HG03439 (cell line): ENCODE measurements around the gene PUS7L.
"Not testable (repeated sequence)": the region's sequence is repeated elsewhere in the genome, so short reads cannot be mapped to it uniquely, and the experiment has no call there.

ENCODE experiments used
- ATAC-seq: cut with Tn5 transposase; IDR thresholded peaks from one replicate; pipeline ENCODE4 v1.9.1; 2021; ENCODE audit warnings: mild to moderate bottlenecking, moderate library complexity; ENCODE audit not compliant: unreplicated experiment

PUS7L gene

DNA sequence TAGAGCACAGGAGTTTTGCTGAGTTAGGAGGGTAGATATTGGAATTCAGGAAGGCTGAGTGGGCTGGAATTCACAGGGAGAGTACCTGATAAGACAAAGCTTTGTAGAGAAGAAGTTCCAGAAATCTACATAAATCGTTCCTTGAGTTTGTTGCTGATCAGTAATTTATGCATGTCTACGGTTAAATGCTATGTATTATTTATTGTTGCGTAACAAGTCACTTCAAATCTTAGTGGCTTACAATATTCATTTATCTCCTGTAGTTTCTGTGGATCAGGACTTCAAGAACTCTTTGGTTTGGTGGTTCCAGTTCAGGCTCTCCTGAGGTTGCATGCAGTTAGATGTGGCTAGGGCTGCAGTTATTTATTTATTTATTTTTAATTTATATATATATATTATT lies 7.8 kb downstream of the PUS7L start:
- no peak for ATAC-seq

DNA sequence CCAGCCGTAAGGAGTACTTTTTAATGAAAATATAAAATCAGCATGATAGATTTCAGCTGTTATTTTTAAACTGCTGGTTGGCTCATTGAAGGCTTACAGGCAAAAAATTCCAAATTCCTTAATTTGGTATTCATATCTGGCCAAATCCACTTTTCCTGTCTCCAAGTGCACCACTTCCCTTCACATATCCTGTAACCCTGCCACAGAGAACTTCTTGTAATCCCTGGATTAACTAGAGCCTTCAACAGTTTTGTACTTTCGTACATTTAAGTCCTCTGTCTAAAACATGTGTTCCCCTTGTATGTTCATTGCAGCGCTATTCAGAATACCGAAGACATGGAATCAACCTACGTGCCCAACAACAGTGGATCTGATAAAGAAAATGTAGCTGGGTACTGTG lies 9.6 kb downstream of the PUS7L start:
- ATAC-seq, result no peak

DNA sequence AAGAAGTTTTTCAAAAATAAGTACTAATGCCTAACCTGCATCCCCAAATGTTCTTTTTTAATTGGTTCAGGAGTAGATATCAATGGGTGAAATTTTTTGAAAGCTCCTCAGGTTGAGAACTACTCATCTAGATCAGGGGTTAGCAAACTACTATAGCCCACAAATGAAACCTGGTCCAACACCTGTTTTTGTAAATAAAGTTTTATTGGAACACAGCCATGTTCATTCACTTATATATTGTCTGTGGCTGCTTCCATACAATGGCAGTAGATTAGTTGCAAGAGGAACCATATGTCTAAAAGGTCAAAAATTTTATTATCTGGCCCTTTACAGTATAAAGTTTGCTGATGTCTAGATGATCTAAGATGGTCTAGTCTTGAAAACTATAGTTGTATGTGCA lies 13.8 kb downstream of the PUS7L start:
- ATAC-seq, result no peak

DNA sequence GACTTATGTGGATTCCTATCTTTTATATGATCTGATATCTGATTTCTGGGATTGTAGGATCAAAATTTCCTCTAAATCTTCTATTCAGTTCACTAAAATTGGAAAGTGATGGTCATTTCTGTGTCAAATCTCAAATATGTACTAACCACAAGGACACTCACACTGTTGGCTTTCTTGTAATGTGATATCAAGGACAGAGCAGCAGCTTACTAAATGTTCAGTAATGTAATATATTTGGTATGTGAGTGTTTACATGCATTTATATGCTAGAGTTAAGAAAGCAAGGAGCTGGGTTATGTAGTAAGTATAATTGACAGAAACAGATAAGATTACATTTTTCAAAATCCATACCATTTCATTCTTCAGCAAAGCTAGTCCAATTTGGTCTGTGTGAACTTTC lies 16.5 kb downstream of the PUS7L start:
- ATAC-seq, result no peak

DNA sequence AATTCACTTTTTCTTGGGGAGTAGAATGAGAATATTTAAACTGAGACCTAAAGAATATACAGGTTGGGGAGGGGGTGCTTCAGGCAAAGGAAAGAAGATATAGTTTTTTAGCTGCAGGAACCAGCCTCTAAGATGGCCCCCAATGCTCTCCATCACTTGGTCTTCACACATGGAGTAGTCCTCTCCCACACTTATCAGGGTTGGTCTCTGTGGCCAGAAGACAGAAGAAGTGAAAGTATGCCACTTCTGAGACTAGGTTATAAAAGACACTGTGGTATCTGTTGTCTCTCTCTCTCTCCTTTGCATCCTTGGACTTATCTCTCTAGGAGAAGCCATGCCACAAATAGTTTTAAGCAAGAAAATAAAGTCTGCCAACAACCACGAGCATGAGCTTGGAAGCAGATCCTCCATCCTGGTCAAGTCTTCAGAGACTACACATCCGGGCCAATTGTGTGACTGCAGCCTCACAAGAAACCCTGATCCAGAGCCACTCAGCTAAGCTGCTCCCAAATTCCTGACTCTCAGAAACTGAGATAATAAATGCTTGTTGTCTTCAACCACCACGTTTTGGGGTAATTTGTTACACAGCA lies 18.0 kb downstream of the PUS7L start:
- ATAC-seq, result no peak

DNA sequence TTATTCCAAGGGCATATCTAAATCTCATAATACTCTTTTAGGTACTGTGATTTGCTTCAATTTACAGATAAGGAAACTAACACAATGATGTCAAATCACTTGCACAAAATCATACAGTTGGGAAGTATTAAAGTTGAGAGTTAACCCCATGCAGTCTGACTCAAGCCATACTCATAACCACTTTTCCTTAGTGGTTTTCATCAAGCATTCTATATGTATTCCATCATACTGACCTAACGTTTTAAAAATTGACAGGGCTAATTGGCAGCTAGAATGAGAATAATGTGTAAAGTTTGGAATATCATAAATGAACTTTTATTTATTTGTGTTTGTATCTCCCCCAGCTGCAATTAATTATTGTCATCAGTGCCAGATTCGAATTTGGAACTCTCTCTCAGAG lies 20.9 kb downstream of the PUS7L start:
- no peak for ATAC-seq

DNA sequence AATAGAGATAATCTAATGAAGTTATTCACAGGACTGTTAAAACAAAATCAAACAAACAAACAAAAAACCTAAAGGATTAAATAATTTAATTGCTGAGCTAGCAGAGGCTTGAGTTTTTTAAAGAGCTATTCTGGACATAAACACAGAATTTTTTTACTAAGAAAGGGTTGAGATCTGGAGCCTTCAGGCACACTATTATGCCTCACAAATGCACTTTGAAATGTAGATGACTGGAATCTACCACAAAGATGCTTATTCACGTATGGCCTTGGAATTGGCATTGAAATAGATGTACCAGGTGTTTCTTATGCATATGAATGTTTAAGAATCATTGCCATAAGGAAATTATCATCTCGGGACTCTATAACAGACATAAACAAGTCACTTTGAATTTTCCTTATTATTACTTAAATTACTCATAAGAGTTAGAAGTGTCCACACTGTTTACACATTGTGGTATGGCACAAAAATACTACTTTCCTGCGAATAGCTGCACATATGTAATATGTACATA lies 21.6 kb downstream of the PUS7L start:
- no peak for ATAC-seq

DNA sequence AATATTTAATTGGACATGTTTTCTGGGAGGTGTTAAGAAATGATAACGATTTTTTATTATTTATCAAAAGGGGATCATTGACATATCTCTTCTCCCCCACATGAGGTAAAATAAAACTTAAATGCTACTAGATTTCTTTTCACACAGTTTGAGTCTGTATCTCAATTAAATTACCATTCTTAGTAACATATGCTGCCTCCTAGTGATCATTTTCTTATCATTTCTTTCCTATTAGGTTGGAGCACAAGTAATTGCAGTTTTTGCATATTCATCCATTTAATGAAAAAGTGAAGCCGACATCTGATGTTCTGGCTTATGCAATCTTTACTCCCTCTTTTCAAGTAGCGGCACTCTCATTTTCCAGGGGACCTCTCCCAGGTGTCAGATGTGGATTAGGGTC lies 24.9 kb downstream of the PUS7L start:
- no peak for ATAC-seq

DNA sequence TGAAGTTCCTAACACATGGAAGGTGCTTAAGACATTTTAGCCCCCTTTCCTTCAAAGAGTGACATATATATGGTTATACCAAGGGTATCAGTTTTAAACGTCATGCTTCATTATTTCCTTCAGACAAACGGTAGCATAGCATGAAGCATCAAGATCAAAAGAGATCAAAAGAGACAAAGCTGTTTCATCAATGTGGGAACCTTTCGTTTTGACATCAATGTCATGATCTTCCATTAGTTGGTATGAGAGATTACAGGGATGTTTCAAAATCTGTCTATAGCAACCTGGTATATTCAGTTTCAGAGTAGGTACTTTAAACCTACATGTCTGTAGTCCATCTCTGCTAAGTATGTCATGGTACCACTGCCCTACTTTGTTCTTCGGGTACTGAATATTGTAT lies 28.3 kb downstream of the PUS7L start:
- ATAC-seq, result no peak

DNA sequence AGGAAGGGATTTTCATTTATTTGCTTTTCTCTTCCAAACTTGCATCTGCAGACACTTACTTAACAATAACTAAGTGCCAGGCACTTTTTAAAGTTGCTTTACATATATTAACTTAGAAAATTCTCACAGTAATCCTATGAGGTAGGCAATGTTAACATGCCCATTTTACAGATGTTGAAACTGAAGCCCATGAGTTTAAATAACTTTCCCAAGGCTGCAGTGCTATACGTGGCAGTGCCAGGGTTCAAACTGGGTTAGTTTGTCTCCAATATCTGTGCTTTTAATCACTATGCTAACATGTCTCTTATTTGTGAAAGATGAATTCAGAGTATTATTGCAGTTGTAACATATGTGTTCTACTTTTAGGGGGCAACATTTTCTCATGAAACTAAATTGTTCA lies 29.9 kb downstream of the PUS7L start:
- no peak for ATAC-seq

DNA sequence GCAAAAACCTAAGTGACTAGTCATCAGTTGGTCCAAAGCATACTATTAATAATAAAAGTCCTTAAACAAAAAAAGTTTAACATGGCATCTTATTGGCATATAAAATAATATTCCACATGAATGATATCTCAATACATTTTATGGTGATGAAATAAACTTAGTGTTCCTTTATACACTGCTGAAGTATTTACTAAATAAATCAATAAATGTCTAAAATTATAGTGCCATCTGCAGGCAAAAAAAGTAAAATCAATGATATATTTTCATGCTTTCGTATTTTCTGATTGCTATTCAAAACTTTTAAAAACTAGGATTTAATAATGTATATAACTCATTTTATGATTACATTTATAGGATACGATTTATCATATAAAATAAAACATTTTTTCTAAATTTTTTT lies 30.5 kb downstream of the PUS7L start:
- no peak for ATAC-seq

DNA sequence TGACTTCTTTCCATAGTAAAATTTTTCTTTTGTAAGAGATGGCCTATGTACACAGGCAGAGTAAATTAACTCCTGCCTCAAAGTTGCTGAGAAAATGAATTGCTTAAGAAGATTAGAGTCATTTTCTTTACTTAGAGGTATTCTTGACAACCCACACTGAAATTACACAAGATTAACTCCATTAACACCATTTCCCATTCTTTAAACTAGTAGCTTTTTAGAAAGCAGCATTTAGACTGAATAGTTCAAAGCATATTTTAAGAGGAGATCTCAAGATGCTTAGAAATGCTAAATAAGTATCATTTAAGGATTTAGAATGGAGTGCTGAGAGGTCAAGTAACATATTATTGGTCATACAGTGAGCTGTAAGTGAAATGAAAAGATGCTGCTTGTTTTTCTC lies 35.5 kb downstream of the PUS7L start:
- ATAC-seq, result no peak

DNA sequence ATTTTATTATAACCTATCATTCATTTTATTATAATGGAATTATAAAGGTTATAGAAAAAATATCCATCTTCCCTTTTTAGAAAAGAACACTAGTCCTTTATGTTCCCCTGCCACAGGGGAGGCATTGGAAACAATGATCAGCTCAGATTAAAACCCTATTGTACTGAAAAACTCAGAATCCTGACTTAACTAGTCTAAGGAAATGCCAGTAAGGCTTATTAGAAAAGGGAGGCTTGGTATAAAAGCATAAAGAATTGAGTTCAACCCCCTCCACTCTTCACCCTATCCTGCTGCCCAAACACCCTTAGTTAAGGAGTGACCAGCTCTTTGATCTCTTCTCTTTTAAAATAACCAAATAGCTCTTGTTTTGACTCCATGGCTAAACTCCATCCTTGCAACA lies 36.0 kb downstream of the PUS7L start:
- ATAC-seq, result no peak

DNA sequence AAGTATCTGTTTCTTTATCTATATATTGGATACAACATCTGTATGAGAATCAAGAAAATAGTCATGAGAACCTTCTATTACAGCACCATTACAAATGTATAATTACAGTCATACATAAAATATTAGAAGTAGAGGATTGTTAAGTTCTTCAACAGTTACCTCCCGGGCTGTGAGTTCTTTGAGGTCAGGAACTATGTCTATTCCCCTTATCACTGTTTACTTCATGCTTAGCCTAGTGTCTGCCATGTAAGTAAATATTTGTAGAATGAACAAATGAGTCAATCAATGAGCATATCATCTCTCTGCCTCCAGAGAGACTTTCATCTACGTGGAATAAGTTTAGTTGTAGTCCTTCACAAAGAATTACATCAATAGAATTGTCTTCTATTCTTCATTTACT lies 47.2 kb downstream of the PUS7L start:
- ATAC-seq, result no peak

DNA sequence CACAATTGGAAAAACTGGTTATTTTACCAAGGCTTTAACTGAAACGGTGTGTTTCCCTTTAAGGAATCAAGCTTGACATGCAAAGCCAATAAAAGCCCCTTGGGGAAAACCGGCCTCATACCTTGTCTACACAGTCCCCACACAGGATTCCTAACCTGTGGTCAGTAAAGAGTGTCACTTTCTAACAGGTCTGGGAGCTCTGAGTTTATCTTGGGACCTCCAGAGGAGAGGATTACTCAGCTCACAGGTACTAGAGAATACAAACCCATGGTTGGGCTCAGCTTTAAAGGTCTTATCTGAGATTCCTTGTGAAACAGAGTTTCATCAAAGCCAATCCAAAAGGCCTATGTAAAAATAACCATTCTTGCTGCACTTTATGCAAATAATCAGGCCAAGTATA lies 54.8 kb downstream of the PUS7L start:
- ATAC-seq, result not testable (repeated sequence)

DNA sequence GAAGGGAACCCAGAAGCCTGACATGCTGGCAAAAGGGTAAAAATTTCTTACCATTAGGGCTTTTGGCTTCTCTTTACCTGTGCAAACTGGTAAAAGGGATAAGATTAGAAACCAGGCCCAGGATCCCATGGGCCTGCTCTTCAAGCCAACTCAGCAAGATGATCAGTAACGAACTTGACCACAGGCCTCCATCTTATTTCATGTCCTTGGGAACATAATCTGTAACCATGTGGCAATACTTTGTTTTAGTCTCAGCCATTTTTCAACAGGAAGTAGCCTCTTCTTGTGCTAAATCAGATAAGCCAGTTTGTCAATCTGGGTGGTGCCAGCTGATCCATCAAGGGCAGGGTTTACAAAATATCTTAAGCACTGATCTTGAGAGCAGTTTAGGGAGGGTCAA lies 57.4 kb downstream of the PUS7L start:
- not testable (repeated sequence) for ATAC-seq

DNA sequence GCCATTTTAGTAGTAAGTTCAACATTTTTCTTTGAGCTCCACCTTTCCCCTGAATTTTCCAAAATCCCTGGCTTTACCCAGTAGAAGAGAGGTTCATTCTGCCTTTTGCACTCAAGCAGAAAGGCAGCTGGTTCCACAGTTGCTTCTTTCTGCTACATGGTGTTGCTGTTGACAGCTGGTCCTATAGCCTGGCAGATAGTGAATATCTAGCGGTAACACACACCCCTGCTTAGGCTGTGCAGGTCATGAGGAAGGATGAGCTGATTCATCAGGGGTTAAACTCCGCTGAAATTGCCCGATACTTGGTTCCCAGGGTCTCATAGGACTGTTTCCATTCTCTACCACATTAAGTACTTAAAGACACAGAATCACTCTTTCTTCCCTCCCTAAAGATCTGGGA lies 62.4 kb downstream of the PUS7L start:
- no peak for ATAC-seq

DNA sequence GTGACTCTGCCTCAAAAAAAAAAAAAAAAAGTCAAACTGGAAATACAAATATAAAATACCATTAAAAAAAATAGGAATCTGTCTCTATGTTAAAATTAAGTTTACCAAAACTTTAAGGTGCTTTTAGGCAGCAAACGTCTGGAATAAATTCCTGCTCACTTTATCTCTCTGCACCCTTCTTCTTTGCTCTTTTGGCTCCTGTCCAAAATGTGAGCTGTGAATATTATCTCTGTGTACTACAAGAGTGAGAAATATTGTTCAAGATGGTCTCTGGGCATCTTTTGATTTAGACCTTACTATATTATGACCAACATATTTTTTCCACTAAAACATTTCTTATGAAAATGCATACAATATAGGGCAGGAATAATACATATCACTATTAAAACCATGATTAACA lies 63.7 kb downstream of the PUS7L start:
- no peak for ATAC-seq

DNA sequence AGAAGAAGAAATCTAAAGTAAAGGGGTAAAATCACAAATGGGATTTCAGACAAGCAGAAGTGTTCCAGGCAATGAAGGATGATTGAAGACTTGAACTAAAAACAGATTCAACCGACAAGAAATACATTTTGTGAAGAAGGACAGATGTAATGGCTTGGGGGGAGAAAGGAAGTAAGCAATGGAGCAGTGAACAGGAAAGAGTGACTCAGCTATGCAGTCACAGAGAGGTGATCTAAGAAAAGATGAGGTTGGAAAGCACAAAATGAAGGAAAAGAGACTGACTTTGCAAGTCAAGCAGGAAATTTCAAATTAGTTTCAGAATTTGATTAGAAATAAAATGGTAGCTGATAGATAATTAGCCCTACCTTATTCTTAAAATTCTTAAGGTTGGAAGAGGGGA lies 66.5 kb downstream of the PUS7L start:
- ATAC-seq, result no peak

DNA sequence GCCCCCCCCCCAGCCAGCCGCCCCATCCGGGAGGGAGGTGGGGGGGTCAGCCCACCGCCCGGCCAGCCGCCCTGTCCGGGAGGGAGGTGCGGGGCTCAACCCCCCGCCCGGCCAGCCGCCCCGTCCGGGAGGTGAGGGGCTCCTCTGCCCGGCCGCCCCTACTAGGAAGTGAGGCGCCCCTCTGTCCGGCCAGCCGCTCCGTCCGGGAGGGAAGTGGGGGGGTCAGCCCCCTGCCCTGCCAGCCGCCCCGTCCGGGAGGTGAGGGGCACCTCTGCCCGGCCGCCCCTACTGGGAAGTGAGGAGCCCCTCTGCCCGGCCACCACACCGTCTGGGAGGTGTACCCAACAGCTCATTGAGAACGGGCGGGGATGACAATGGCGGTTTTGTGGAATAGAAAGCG lies 73.1 kb downstream of the PUS7L start:
- ATAC-seq, result not testable (repeated sequence)

DNA sequence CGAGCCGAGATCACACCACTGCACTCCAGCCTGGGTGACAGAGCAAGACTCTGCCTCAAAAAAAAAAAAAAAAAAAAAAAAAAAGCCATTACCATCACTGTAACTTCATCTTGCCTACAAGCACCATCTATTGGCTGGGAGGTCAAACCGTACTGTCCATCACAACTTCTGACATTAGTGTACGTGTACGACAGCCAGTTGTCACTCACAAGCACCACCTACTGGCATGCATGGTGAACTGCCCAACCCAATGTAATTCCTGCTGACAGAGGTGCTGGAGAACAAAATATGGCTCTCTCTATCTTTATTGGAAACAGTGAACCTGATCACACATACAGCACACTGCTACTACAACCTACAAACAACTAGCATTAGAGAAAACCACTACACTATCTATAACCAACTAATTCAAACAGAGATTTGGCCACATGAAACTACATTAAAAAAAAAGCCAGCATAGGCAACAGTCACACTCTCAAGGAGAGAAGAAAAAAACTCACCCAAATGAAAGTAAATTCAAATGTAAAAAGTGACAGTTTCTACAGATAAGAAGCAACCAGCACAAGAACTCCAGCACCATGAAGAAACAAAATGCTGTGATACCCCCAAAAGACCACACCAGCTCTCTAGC lies 82.3 kb downstream of the PUS7L start:
- peak; percentile 93 for ATAC-seq

DNA sequence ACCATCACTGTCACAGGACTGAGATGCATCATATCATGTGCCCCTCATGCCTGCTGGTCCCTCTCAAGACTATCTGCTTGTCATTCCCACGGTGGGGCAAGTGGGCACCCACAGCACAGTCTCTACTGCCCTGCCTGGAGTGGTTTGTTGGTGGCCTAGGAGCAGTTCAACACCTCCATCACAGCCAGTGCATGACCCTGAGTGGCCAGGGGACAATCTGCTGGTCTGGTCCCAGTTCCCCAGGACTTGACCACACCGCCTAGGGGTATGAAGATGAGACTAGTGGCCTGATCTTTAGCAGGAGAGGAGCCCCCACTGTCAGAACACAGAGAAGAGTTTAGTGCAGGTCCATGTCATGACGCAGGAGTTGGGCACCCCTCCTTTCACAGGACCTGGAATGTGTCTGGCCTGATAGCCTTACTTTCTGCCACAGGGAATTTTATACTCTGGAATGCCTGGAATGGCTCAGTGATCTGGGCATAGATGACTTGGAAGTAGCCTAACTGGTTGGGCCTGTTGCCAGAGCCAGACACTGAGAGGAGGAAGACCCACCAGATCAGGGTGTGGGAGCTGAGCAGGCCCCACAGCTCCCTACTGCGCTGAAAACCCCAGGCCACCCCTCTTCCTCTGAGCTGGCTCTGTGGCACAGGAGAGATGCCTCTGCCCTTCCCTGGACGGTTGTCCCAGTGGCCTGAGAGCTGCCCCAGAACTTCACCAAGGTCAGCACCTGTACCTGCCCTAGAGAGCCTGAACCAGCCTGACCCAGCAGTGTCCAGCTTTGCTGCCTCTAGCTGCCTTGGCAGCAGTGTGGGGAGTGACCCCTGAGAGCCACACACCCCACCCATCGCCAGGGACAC lies 83.3 kb downstream of the PUS7L start:
- no peak for ATAC-seq
